Liver (tissue), 9 donors: ENCODE data around the gene ADTRP. TPM values are rescaled to one million over a fixed set of nuclear protein-coding genes. Genes with fewer than 3 reads are reported as not detected.

ENCODE experiments used
- DNase-seq: peaks from one replicate; pipeline ENCODE4 v3.0.0-alpha.2; 2017; ENCODE audit warnings: low spot score
- H3K27ac ChIP-seq, 2 donors: one replicate each; pipeline ENCODE4 v1.7.0; 2013; ENCODE audit warnings: inconsistent platforms in 2 of 2, low read length in 2 of 2, control low read depth in 1 of 2, low read depth in 1 of 2, mild to moderate bottlenecking in 1 of 2
- H3K27me3 ChIP-seq, 4 donors: one replicate each; pipeline versions ENCODE4 v1.6.1 to v1.7.0; 2013; ENCODE audit warnings: low read length in 3 of 4, inconsistent platforms in 1 of 4, mild to moderate bottlenecking in 1 of 4, moderate library complexity in 1 of 4; ENCODE audit not compliant: control insufficient read depth in 4 of 4, insufficient read depth in 4 of 4
- H3K36me3 ChIP-seq, 4 donors: one replicate each; pipeline versions ENCODE4 v1.6.1 to v1.7.0; 2013; ENCODE audit warnings: low read length in 3 of 4, mild to moderate bottlenecking in 3 of 4, low read depth in 1 of 4, moderate library complexity in 1 of 4; ENCODE audit not compliant: control insufficient read depth in 4 of 4, insufficient read depth in 3 of 4
- H3K4me1 ChIP-seq, 4 donors: one replicate each; pipeline versions ENCODE4 v1.6.1 to v1.7.0; 2013; ENCODE audit warnings: low read length in 3 of 4, mild to moderate bottlenecking in 3 of 4, moderate library complexity in 1 of 4; ENCODE audit not compliant: control insufficient read depth in 4 of 4, insufficient read depth in 4 of 4
- H3K4me3 ChIP-seq, 3 donors: one replicate each; pipeline versions ENCODE4 v1.6.1 to v1.7.0; 2013; ENCODE audit warnings: low read length in 3 of 3, control low read depth in 1 of 3, low read depth in 1 of 3, mild to moderate bottlenecking in 1 of 3
- H3K9ac ChIP-seq, 2 donors: one replicate each; pipeline ENCODE4 v1.7.0; 2013; ENCODE audit warnings: low read length in 2 of 2, mild to moderate bottlenecking in 2 of 2, moderate library complexity in 2 of 2, control low read depth in 1 of 2, low read depth in 1 of 2
- H3K9me3 ChIP-seq, 4 donors: one replicate each; pipeline versions ENCODE4 v1.6.1 to v1.7.0; 2013; ENCODE audit warnings: low read length in 3 of 4; ENCODE audit not compliant: control insufficient read depth in 4 of 4
- EGR1 ChIP-seq, 2 donors: IDR thresholded peaks; 2 replicates each; pipeline ENCODE4 v1.6.1; 2016 to 2018; ENCODE audit warnings: antibody characterized with exemption in 2 of 2, low read depth in 2 of 2
- FOXA1 ChIP-seq: IDR thresholded peaks from 2 replicates; pipeline ENCODE4 v1.6.1; 2016; ENCODE audit warnings: antibody characterized with exemption
- GABPA ChIP-seq, 2 donors: IDR thresholded peaks in 1 of 2; conservative IDR thresholded peaks in 1 of 2; 2 replicates each; pipeline ENCODE4 v1.6.1; 2016; ENCODE audit warnings: antibody characterized with exemption in 2 of 2, mild to moderate bottlenecking in 1 of 2, moderate library complexity in 1 of 2
- HNF4A ChIP-seq, 2 donors: conservative IDR thresholded peaks; 2 replicates each; pipeline ENCODE4 v1.6.1; 2016; ENCODE audit warnings: antibody characterized with exemption in 2 of 2, mild to moderate bottlenecking in 2 of 2
- HNF4G ChIP-seq: IDR thresholded peaks from 2 replicates; pipeline ENCODE4 v1.6.1; 2016; ENCODE audit warnings: antibody characterized with exemption
- NR2F2 ChIP-seq: IDR thresholded peaks from 2 replicates; pipeline ENCODE4 v1.6.1; 2016; ENCODE audit warnings: antibody characterized with exemption
- RXRA ChIP-seq, 2 donors: IDR thresholded peaks; 2 replicates each; pipeline ENCODE4 v1.6.1; 2017 to 2018; ENCODE audit warnings: antibody characterized with exemption in 2 of 2, mild to moderate bottlenecking in 1 of 2
- TAF1 ChIP-seq: conservative IDR thresholded peaks from 2 replicates; pipeline ENCODE4 v1.6.1; 2016; ENCODE audit warnings: antibody characterized with exemption, mild to moderate bottlenecking
- YY1 ChIP-seq: IDR thresholded peaks from 2 replicates; pipeline ENCODE4 v1.6.1; 2016; ENCODE audit warnings: antibody characterized with exemption, mild to moderate bottlenecking
- WGBS: extraction: QIAGEN DNeasy Blood & Tissue Kit; methylation state at CpG from one replicate; pipeline ENCODE4 v1.1.7; 2013; 5-methylcytosine and 5-hydroxymethylcytosine counted together
- polyA plus RNA-seq, 2 donors: library from polyadenylated mRNA; stranded (reverse) in 1 of 2; unstranded in 1 of 2; fragments of 200-250 nt in 1 of 2; fragments of >200 nt in 1 of 2; fragmentation: Nextera tagmentation in 1 of 2; extraction: Ambion mirVana in 1 of 2; gene quantifications; one replicate each; pipeline versions ENCODE4 v1.2.1 to v1.2.3, GENCODE V29; 2013 to 2015
- total RNA-seq, 2 donors: library from RNA; depleted of rRNA; stranded (reverse); fragments of >200 nt; gene quantifications; one replicate each; pipeline ENCODE4 v1.2.3, GENCODE V29; 2014
- TF ChIP-seq, protein P1 (sequence below): IDR thresholded peaks from 2 replicates; pipeline ENCODE4 v1.6.1; 2016; ENCODE audit warnings: antibody characterized with exemption
- TF ChIP-seq, protein P2 (sequence below): IDR thresholded peaks from 2 replicates; pipeline ENCODE4 v1.6.1; 2016; ENCODE audit warnings: antibody characterized with exemption
- TF ChIP-seq, protein P3 (sequence below): IDR thresholded peaks from 2 replicates; pipeline ENCODE4 v1.6.1; 2016; ENCODE audit warnings: antibody characterized with exemption
- TF ChIP-seq, protein P4 (sequence below): IDR thresholded peaks from 2 replicates; pipeline ENCODE4 v1.6.1; 2016; ENCODE audit warnings: antibody characterized with exemption, mild to moderate bottlenecking
- TF ChIP-seq, protein P5 (sequence below): fragments of 150-350 bp; IDR thresholded peaks from 2 replicates; pipeline ENCODE4 v1.5.1; 2017; ENCODE audit warnings: improper control_type of control experiment, low read depth, low read length; ENCODE audit not compliant: missing input control
- donor health status: healthy.
- donor health status: healthy.
- donor health status: healthy.
- donor health status: healthy.
- donor health status: healthy.

Gene ADTRP
- total and polyA plus RNA-seq, 4 donors: 0.21 to 2.0 (median 0.50) TPM; not detected in 1

DNA sequence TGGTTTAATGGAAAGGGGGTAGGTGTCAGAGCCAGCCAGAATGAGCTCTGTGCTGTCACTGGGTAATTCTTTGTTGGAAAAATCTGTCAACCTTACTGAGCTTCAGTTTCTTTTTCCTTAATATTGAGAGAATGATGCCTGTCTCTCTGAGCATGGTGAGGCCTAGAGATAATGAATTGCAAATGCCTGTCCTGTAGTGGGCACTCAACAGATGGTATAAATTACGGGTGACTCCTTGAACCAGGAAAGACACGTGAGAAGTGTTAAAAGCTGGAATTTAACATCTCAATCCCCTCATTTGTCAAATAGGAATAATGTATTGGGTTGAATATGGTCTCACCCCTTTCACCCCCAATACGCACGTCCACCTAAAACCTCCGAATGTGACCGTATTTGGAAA lies 74.9 kb downstream of the ADTRP start:
- DNase-seq: no peak
- TF ChIP-seq HNF4G (no peak), GABPA (IDR thresholded peaks at IDR 0.05 in 1 of 2, conservative IDR thresholded peaks at IDR 0.05 in 1 of 2) (no peak), RXRA (IDR thresholded peaks at IDR 0.05) (no peak), FOXA1 (no peak), NR2F2 (no peak), HNF4A (conservative IDR thresholded peaks at IDR 0.05) (no peak), YY1 (no peak)
- TF ChIP-seq, protein P1, sequence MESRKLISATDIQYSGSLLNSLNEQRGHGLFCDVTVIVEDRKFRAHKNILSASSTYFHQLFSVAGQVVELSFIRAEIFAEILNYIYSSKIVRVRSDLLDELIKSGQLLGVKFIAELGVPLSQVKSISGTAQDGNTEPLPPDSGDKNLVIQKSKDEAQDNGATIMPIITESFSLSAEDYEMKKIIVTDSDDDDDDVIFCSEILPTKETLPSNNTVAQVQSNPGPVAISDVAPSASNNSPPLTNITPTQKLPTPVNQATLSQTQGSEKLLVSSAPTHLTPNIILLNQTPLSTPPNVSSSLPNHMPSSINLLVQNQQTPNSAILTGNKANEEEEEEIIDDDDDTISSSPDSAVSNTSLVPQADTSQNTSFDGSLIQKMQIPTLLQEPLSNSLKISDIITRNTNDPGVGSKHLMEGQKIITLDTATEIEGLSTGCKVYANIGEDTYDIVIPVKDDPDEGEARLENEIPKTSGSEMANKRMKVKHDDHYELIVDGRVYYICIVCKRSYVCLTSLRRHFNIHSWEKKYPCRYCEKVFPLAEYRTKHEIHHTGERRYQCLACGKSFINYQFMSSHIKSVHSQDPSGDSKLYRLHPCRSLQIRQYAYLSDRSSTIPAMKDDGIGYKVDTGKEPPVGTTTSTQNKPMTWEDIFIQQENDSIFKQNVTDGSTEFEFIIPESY: no peak
- TF ChIP-seq, protein P2, sequence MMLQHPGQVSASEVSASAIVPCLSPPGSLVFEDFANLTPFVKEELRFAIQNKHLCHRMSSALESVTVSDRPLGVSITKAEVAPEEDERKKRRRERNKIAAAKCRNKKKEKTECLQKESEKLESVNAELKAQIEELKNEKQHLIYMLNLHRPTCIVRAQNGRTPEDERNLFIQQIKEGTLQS: no peak
- TF ChIP-seq, protein P3, sequence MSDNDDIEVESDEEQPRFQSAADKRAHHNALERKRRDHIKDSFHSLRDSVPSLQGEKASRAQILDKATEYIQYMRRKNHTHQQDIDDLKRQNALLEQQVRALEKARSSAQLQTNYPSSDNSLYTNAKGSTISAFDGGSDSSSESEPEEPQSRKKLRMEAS: no peak
- TF ChIP-seq, protein P4, sequence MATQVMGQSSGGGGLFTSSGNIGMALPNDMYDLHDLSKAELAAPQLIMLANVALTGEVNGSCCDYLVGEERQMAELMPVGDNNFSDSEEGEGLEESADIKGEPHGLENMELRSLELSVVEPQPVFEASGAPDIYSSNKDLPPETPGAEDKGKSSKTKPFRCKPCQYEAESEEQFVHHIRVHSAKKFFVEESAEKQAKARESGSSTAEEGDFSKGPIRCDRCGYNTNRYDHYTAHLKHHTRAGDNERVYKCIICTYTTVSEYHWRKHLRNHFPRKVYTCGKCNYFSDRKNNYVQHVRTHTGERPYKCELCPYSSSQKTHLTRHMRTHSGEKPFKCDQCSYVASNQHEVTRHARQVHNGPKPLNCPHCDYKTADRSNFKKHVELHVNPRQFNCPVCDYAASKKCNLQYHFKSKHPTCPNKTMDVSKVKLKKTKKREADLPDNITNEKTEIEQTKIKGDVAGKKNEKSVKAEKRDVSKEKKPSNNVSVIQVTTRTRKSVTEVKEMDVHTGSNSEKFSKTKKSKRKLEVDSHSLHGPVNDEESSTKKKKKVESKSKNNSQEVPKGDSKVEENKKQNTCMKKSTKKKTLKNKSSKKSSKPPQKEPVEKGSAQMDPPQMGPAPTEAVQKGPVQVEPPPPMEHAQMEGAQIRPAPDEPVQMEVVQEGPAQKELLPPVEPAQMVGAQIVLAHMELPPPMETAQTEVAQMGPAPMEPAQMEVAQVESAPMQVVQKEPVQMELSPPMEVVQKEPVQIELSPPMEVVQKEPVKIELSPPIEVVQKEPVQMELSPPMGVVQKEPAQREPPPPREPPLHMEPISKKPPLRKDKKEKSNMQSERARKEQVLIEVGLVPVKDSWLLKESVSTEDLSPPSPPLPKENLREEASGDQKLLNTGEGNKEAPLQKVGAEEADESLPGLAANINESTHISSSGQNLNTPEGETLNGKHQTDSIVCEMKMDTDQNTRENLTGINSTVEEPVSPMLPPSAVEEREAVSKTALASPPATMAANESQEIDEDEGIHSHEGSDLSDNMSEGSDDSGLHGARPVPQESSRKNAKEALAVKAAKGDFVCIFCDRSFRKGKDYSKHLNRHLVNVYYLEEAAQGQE: no peak
- Histone ChIP-seq H3K4me3 (no peak overlapping the region), H3K27me3 (no peaks in the 10 kb centered on the region), H3K9me3 (no peaks in the 10 kb centered on the region), H3K9ac (no peak overlapping the region), H3K4me1 (no peaks in the 10 kb centered on the region), H3K36me3 (no peaks in the 10 kb centered on the region), H3K27ac (no peak overlapping the region)
- 96% methylated on average over 6 of the region's 6 CpGs for WGBS

DNA sequence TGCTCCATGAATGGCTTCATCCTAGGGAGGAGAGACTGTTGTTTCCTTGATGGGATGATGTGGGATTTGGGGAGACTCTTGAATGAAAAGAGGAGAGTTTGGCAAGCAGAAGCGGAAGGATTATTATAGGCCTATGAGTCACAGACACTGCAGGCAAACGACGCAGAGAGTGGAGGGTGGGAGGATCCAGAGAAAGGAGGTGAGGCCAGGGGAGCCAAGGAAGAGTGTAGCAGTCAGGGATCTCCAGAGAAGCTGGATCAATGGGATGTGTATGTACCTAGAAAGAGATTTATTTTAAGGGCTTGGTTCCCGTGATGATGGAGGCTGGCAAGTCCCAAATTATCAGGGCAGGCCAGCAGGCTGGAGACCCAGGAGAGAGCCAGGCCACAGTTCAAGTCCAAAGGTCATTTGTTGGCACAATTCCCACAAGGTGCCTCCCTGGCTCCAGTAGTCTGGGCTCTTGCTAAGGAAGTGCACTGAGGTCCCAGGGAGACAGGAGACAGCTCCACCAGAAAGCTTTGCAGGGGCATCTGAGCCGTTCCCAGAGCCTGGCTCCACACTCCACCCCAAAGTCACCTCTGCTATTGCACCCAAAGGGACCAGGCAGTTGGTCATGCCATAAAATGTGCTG lies 76.0 kb downstream of the ADTRP start:
- Histone ChIP-seq H3K4me3 (no peak overlapping the region), H3K27me3 (no peaks in the 10 kb centered on the region), H3K27ac (no peak overlapping the region), H3K4me1 (no peaks in the 10 kb centered on the region), H3K9ac (no peak overlapping the region), H3K36me3 (no peaks in the 10 kb centered on the region), H3K9me3 (no peaks in the 10 kb centered on the region)
- no peak for DNase-seq
- TF ChIP-seq EGR1 (IDR thresholded peaks at IDR 0.05; ENCODE audit: low read depth in 2 of 2) (no peak), HNF4A (conservative IDR thresholded peaks at IDR 0.05) (peak in 1 of 2 donors; percentile 38)
- WGBS: 80% methylated on average over 5 of the region's 5 CpGs

DNA sequence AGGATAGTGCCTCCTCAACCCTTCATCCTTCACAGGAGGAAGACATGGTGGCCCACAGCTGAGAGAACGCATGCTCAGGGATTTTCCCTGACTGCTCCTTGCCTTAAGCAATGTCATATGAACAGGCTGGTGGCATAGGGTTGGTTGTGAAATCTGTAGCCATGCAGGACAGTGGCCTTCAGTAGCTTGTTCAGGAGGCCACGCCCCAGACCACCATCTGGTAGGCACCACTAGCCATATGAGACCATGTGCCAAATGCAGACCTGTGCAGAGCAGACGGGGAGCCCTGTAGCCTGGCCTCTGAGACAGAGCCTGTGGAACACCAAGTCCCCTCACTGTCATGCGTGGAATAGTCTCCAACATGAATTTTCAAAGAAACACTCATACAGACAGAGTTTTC lies 76.5 kb downstream of the ADTRP start:
- no peak for DNase-seq
- Histone ChIP-seq H3K9me3 (no peaks in the 10 kb centered on the region), H3K4me3 (no peak overlapping the region), H3K36me3 (no peaks in the 10 kb centered on the region), H3K27ac (no peak overlapping the region), H3K9ac (no peak overlapping the region), H3K27me3 (no peaks in the 10 kb centered on the region), H3K4me1 (no peaks in the 10 kb centered on the region)
- no peak for TF ChIP-seq YY1
- TF ChIP-seq, protein P3: no peak
- no peak for TF ChIP-seq TAF1
- TF ChIP-seq, protein P5, sequence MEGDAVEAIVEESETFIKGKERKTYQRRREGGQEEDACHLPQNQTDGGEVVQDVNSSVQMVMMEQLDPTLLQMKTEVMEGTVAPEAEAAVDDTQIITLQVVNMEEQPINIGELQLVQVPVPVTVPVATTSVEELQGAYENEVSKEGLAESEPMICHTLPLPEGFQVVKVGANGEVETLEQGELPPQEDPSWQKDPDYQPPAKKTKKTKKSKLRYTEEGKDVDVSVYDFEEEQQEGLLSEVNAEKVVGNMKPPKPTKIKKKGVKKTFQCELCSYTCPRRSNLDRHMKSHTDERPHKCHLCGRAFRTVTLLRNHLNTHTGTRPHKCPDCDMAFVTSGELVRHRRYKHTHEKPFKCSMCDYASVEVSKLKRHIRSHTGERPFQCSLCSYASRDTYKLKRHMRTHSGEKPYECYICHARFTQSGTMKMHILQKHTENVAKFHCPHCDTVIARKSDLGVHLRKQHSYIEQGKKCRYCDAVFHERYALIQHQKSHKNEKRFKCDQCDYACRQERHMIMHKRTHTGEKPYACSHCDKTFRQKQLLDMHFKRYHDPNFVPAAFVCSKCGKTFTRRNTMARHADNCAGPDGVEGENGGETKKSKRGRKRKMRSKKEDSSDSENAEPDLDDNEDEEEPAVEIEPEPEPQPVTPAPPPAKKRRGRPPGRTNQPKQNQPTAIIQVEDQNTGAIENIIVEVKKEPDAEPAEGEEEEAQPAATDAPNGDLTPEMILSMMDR: no peak
- TF ChIP-seq HNF4A (conservative IDR thresholded peaks at IDR 0.05): no peak
- TF ChIP-seq EGR1 (IDR thresholded peaks at IDR 0.05; ENCODE audit: low read depth in 2 of 2): no peak
- TF ChIP-seq, protein P1: no peak
- 95% methylated on average over 4 of the region's 4 CpGs for WGBS
